Measurements from ENCODE around the gene PAPSS2.
"Not testable (repeated sequence)": the region's sequence is repeated elsewhere in the genome, so short reads cannot be mapped to it uniquely, and the experiment has no call there.

The PAPSS2 gene

GRCh38 chr10:87700031-87700796 is 40.5 kb downstream of the PAPSS2 start:
- peak in 2 of 10 donors; percentile 72 for DNase-seq
- intact Hi-C loops (cut with DNase I): no loop called here

DNA sequence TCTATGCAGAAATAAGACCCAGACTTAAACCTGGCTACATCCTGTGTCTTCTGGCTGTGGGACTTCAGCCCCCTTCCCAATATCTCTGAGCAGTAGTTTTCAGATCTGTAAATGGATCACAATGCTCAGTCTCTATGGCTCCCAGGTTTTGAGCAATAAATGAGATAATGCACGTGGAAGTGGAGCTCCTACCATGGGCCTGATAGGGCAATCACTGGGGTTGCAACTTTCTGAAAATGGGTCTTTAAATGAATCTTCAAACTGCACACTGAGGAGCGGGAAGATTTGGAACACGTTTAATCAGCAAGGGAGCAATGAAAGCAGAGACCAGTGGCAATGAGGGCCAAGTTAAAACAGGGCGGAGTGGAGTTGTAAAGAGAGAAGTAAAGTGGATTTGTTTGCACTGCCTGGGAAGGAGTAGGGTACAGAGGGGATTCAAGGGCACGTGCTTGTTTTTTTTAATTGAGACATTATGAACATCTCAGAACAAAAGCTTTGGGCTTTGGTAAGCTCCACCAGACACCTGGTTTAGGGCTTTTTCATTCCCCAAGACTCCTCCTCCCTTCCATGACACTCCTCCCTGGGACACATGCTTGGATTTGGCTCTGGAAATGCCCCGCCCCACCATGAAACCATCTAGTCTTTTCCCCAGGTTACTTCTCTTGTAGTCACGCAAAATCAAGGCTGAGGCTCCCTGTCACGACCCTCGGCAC is 42.7 kb downstream of the PAPSS2 start:
- DNase-seq: no peak
- intact Hi-C loops (cut with DNase I): no loop called here

- DNase-seq: no peak
- intact Hi-C loops (cut with DNase I): no loop called here
Measured at GRCh38 chr10:87702973-87703294, 43.3 kb downstream of the PAPSS2 start.

- intact Hi-C loops (cut with DNase I): no loop called here
- no peak for DNase-seq
Measured at GRCh38 chr10:87703771-87704170, 44.1 kb downstream of the PAPSS2 start.

DNA sequence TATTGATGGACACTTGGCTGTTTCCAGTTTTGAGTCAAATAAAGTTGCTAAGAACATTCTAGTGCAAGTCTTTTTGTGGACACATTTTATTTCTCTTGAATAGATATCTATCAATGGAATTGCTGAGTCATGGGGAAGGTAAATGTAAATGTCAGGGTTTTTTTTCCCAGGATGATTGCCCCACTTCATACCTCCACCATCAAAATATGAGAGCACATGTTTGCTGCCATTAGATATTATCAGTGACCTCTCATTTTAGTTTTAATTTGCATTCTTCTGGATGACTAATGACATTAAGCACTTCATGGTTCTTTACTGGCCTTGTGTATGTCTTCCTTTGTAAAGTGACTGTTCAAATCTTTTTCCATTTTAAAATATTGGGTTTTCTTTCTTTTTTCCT is 45.7 kb downstream of the PAPSS2 start:
- DNase-seq: no peak
- intact Hi-C loops (cut with DNase I): no loop called here

- intact Hi-C loops (cut with DNase I): no loop called here
- no peak for DNase-seq
Measured at GRCh38 chr10:87706731-87707130, 47.1 kb downstream of the PAPSS2 start.

GRCh38 chr10:87707254-87707653 is 47.6 kb downstream of the PAPSS2 start:
- no peak for DNase-seq
- intact Hi-C loops (cut with DNase I): no loop called here

DNA sequence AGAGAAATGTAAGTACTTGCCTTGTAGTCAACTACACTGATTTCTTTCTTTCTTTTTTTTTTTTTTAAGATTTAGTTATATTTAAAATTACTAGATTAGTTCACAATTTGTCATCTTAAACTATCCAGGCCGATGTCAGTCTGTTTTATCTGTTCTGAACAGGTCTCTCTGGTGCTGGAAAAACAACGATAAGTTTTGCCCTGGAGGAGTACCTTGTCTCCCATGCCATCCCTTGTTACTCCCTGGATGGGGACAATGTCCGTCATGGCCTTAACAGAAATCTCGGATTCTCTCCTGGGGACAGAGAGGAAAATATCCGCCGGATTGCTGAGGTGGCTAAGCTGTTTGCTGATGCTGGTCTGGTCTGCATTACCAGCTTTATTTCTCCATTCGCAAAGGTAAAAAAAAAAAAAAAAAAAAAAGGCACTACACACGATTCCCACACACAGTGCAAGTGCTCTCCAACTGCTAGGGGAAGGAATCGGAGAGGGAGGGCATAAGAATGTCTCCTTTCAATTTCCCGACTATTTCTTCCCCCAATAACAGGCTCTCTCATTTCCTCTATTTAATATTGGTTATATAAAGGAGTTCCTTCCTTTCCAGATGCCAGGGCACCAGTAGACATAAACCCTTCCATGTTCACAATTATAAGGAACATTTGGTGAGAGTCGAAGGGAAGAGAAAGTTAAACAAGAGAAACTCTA is 53.4 kb downstream of the PAPSS2 start:
- no peak for DNase-seq
- intact Hi-C loops (cut with DNase I): no loop called here

DNA sequence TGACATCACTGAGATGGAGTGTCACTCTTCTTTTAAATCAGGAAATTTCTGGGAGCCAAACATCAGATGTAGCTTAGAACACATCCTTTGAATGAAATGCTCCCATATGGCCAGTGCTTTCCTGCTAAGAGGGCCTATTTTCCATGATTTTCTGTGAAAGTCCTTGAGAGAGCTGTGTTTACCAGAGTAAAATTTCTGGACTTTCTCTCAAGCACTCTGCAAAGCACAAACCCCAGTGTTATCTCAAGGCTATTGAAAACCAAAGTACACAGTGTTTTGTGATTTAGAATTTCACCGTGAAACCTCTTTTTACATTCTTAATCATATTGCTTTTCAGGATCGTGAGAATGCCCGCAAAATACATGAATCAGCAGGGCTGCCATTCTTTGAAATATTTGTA is 54.0 kb downstream of the PAPSS2 start:
- intact Hi-C loops (cut with DNase I): no loop called here
- no peak for DNase-seq

GRCh38 chr10:87715552-87716347 is 56.1 kb downstream of the PAPSS2 start:
- intact Hi-C loops (cut with DNase I): no loop called here

DNA sequence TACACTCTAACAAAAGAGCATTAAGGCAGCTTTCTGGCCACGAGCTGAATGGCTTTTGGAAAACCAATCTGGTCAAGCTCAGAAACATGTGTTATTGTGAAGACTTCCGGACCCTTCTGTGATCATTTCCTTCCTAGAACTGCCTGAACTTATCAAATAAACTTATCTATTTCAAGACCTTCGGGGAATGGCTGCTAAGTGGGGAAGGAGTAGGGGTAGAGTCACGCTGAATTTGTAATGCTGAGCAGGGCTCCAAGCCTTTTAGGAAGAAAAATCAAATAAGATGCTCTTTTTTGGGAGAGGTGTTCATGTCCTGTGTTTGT is 56.6 kb downstream of the PAPSS2 start:
- DNase-seq: no peak
- intact Hi-C loops (cut with DNase I): no loop called here

More at GRCh38 chr10:87715552-87716347, 56.1 kb downstream of the PAPSS2 start:
- no peak for DNase-seq

DNA sequence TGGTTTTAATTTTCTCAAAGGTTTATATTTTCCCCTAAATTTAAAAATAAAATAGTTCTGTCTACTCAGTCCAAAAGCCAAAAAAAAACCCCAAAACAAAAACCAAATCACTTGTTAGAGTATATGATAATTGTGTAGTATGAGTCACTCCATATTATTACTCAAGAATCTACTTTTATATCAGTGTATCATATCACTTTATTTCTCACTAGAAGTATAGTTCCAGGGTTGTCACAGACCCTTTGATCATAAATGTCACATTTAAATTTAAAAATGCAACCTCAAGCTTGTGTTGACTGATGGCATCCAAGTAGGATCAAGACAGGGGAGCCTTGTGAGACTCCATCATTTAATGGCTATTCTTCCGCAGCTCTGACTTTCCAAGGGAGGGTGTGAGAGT is 61.0 kb downstream of the PAPSS2 start:
- no peak for DNase-seq
- intact Hi-C loops (cut with DNase I): no loop called here

- intact Hi-C loops (cut with DNase I): no loop called here
- no peak for DNase-seq
Measured at GRCh38 chr10:87721781-87722180, 62.1 kb downstream of the PAPSS2 start.

GRCh38 chr10:87722716-87723115 is 63.0 kb downstream of the PAPSS2 start:
- no peak for DNase-seq
- intact Hi-C loops (cut with DNase I): no loop called here

- intact Hi-C loops (cut with DNase I): no loop called here
- no peak for DNase-seq
Measured at GRCh38 chr10:87723500-87723899, 63.8 kb downstream of the PAPSS2 start.

DNA sequence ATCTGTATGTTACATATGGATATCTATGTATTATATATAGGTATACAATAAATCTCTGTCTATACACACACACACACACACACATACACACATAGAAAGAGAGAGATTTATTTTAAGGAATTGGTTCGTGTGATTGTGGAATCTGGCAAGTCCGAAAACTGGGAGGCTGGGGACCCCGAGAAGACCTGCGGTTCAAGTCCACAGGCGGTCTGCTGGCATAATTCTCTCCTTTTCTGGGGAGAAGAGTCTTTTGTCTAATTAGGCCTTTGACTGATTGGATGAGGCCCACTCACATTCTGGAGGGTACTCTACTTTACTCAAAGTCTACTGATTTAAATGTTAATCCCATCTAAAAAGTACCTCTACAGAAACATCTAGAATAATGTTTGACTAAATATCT is 65.1 kb downstream of the PAPSS2 start:
- intact Hi-C loops (cut with DNase I): loop anchor here (1.0 kb wide), 1 partner anchor 39 kb away; no protein-coding TSS in a partner anchor
- no peak for DNase-seq

- intact Hi-C loops (cut with DNase I): loop anchor here (10.0 kb wide), 1 partner anchor 185 kb away; no protein-coding TSS in a partner anchor
- no peak for DNase-seq
Measured at GRCh38 chr10:87729940-87730339, 70.3 kb downstream of the PAPSS2 start.

- intact Hi-C loops (cut with DNase I): loop anchor here (10.0 kb wide), 1 partner anchor 188 kb away; no protein-coding TSS in a partner anchor
- no peak for DNase-seq
Measured at GRCh38 chr10:87733081-87733480, 73.4 kb downstream of the PAPSS2 start.

GRCh38 chr10:87734987-87735827 is 75.5 kb downstream of the PAPSS2 start:
- intact Hi-C loops (cut with DNase I): loop anchor here (2.0 to 10.0 kb wide), 2 partner anchors 78 to 190 kb away; no protein-coding TSS in a partner anchor
- no peak for DNase-seq

- intact Hi-C loops (cut with DNase I): loop anchor here (10.0 kb wide), 1 partner anchor 193 kb away; no protein-coding TSS in a partner anchor
- DNase-seq: not testable (repeated sequence)
Measured at GRCh38 chr10:87738253-87738652, 78.6 kb downstream of the PAPSS2 start.
